Measurements from ENCODE around the gene LSM5.
A peak's percentile ranks its signal among the peaks of the same experiment; 100 is the strongest.
"Not testable (repeated sequence)": the region's sequence is repeated elsewhere in the genome, so short reads cannot be mapped to it uniquely, and the experiment has no call there.

LSM5 gene

GRCh38 chr7:32495298-32496051, 5.3 kb upstream of the LSM5 start, which contains the start of gene AVL9:
Gene AVL9 (plus strand): TSS chr7:32495489. CDS start chr7:32495710, 221 bp downstream.
- peaks cover 21% of the 10 kb centered on the region for H3K36me3 Mint-ChIP-seq
- peak within 1 kb of the TSS; percentile 97 for H3K27ac Mint-ChIP-seq
- no peaks in the 10 kb centered on the region for H3K27me3 Mint-ChIP-seq
- peak; percentile 100 for DNase-seq
- peak within 1 kb of the TSS; percentile 91 for H3K4me3 Mint-ChIP-seq
- peaks cover 4% of the 10 kb centered on the region for H3K9me3 Mint-ChIP-seq
- peaks cover 41% of the 10 kb centered on the region for H3K4me1 Mint-ChIP-seq
- CTCF ChIA-PET: no interaction called here

DNA sequence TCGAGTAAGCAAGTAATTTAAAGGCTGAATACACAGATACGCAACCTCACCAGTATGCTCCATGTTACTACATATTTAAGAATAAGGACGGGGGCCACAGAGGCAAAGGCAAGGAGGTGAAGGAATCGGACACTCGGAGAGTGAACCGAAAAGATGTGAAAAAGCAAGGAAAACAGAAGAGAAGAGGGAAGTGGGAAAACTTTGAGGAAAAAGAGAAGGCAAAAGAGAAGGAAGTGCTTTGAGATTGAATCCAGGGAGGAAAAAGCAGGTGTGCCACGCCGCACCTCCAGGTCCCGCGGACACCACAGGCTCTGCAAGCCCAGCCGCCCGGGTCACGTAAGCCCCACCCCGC, 4.7 kb upstream of the LSM5 start:
- DNase-seq: no peak
- Mint-ChIP-seq H3K9me3 (peaks cover 3% of the 10 kb centered on the region), H3K27me3 (no peaks in the 10 kb centered on the region), H3K4me1 (peaks cover 39% of the 10 kb centered on the region), H3K36me3 (peaks cover 16% of the 10 kb centered on the region), H3K4me3 (peak overlapping the region; percentile 91), H3K27ac (peak overlapping the region; percentile 91)
- CTCF ChIA-PET: no interaction called here

GRCh38 chr7:32489788-32490126, 423 bp downstream of the LSM5 start:
- Mint-ChIP-seq H3K36me3 (peaks cover 23% of the 10 kb centered on the region), H3K27me3 (no peaks in the 10 kb centered on the region), H3K4me1 (peaks cover 40% of the 10 kb centered on the region)

GRCh38 chr7:32481921-32482320, 8.3 kb downstream of the LSM5 start:
- peaks cover 11% of the 10 kb centered on the region for H3K27me3 Mint-ChIP-seq
- H3K36me3 Mint-ChIP-seq: peaks cover 9% of the 10 kb centered on the region
- DNase-seq: no peak
- peaks cover 6% of the 10 kb centered on the region for H3K4me1 Mint-ChIP-seq
- H3K4me3 Mint-ChIP-seq: no peak overlapping the region
- H3K9me3 Mint-ChIP-seq: no peaks in the 10 kb centered on the region
- H3K27ac Mint-ChIP-seq: no peak overlapping the region
- CTCF ChIA-PET: no interaction called here

More at GRCh38 chr7:32489788-32490126, 423 bp downstream of the LSM5 start:
- CTCF ChIA-PET: interaction anchor here (2.7 kb wide), 1 partner anchor 10 kb away, joined by 12 read pairs; no protein-coding TSS in a partner anchor
- H3K4me3 Mint-ChIP-seq: peak overlapping the region; percentile 80
- no peak for DNase-seq
- H3K9me3 Mint-ChIP-seq: no peaks in the 10 kb centered on the region
- peak overlapping the region; percentile 91 for H3K27ac Mint-ChIP-seq

- peaks cover 6% of the 10 kb centered on the region for H3K4me1 Mint-ChIP-seq
- H3K4me3 Mint-ChIP-seq: no peak overlapping the region
- H3K27me3 Mint-ChIP-seq: peaks cover 16% of the 10 kb centered on the region
- CTCF ChIA-PET: no interaction called here
- H3K36me3 Mint-ChIP-seq: peaks cover 9% of the 10 kb centered on the region
- no peaks in the 10 kb centered on the region for H3K9me3 Mint-ChIP-seq
- H3K27ac Mint-ChIP-seq: no peak overlapping the region
- no peak for DNase-seq
These were observed 9.0 kb downstream of the LSM5 start for GRCh38 chr7:32481176-32481575.

DNA sequence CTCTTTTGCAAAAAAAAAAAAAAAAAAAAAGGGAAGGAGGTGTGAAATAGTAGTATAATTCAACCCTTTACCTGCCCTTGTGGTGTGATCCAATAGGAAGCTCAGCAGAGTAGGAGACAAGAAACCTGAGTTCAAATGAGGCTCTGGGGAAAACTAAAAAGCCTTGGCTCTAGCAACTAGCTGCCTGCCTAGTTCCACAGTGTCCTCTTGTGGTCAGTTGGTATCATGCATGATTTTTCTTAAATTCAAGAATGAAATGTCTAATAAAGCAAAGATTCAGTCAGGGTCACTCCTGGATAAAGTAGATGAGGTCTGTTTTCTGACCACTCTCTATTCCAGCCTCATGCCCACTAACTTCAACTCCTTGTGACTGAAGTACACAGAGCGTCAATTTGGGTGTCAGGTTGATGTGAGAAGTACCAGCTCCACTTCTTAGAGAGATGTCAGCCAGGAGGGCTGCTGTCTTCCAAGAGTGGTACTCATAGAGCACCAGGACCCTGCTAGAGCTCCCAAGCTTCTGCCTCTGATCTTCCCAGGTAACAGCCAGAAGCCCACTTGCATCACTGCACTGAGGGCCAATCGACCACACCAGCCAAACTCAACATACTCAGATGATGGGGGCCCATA, 10.5 kb downstream of the LSM5 start:
- peak; percentile 38 for DNase-seq
- Mint-ChIP-seq H3K4me1 (peaks cover 6% of the 10 kb centered on the region), H3K36me3 (peaks cover under 1% of the 10 kb centered on the region), H3K4me3 (no peak overlapping the region), H3K27me3 (peaks cover 20% of the 10 kb centered on the region), H3K27ac (no peak overlapping the region), H3K9me3 (no peaks in the 10 kb centered on the region)
- CTCF ChIA-PET: interaction anchor here (0.9 to 2.5 kb wide), 5 partner anchors 10 to 739 kb away, joined by 3 to 32 read pairs (median 5); partner anchors contain the start of gene LSM5

GRCh38 chr7:32477649-32477980, 12.6 kb downstream of the LSM5 start:
- Mint-ChIP-seq H3K4me1 (peaks cover 6% of the 10 kb centered on the region), H3K27me3 (peaks cover 20% of the 10 kb centered on the region), H3K4me3 (no peak overlapping the region), H3K36me3 (no peaks in the 10 kb centered on the region), H3K9me3 (no peaks in the 10 kb centered on the region), H3K27ac (no peak overlapping the region)
- CTCF ChIA-PET: interaction anchor here (1.4 kb wide), 1 partner anchor 267 kb away, joined by 4 read pairs; no protein-coding TSS in a partner anchor
- no peak for DNase-seq

DNA sequence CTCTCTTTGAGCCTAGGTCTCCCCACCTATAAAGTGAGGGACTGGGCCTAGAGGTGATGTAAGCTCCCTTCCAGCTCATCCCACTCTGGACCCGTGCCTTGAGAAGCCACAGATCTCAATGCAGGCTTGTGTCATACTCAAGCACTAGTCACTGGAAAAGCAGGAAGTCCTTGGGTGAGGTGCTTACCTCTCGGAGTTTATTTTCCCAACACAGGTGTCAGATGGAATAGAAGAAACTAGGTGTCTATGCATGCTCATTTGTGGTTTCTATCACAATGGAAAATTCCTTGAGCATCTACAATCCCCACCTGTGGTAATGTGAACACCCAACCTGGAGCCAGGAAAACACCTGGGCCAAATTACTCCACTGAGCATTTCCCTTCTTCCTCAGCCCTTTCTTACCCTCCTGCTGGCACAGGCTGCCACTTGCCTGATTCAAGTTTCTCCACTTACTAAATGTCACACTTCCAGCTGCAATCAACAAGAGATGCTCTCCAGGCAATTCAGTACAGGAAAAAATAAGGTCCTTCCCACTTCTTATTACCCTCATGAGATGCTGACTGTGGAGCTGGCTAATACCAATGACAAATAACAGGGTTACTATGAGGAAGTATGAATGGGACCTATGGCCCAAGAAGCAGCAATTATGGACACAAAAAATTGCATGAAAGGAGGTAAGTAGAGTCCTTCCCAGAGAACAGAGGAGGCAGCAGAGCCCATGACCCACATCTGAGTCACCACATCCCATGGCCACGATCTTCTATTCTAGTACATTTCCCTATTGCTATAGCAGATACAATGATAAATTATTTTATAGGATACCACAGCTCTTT, 13.1 kb downstream of the LSM5 start:
- H3K36me3 Mint-ChIP-seq: no peaks in the 10 kb centered on the region
- no peak overlapping the region for H3K4me3 Mint-ChIP-seq
- H3K4me1 Mint-ChIP-seq: peaks cover 6% of the 10 kb centered on the region
- H3K27me3 Mint-ChIP-seq: peaks cover 20% of the 10 kb centered on the region
- H3K9me3 Mint-ChIP-seq: no peaks in the 10 kb centered on the region
- CTCF ChIA-PET: interaction anchor here (1.4 kb wide), 1 partner anchor 267 kb away, joined by 4 read pairs; no protein-coding TSS in a partner anchor
- no peak overlapping the region for H3K27ac Mint-ChIP-seq
- no peak for DNase-seq

- Mint-ChIP-seq H3K9me3 (no peaks in the 10 kb centered on the region), H3K36me3 (no peaks in the 10 kb centered on the region), H3K27ac (no peak overlapping the region), H3K27me3 (peaks cover 15% of the 10 kb centered on the region), H3K4me1 (no peaks in the 10 kb centered on the region), H3K4me3 (no peak overlapping the region)
- CTCF ChIA-PET: no interaction called here
- DNase-seq: no peak
These were observed 16.2 kb downstream of the LSM5 start for GRCh38 chr7:32474008-32474407.

DNA sequence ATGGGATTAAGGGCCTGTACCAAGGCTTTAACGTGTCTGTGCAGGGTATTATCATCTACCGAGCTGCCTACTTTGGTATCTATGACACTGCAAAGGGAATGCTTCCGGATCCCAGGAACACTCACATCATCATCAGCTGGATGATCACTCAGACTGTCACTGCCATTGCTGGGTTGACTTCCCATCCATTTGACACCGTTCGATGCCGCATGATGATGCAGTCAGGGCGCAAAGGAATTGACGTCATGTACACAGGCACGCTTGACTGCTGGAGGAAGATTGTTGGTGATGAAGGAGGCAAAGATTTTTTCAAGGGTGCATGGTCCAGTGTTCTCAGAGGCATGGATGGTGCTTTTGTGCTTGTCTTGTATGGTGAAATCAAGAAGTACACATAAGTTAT, 18.2 kb downstream of the LSM5 start:
- Mint-ChIP-seq H3K4me1 (no peaks in the 10 kb centered on the region), H3K36me3 (no peaks in the 10 kb centered on the region), H3K27me3 (peaks cover 9% of the 10 kb centered on the region), H3K4me3 (no peak overlapping the region), H3K9me3 (no peaks in the 10 kb centered on the region), H3K27ac (no peak overlapping the region)
- DNase-seq: no peak
- CTCF ChIA-PET: no interaction called here

DNA sequence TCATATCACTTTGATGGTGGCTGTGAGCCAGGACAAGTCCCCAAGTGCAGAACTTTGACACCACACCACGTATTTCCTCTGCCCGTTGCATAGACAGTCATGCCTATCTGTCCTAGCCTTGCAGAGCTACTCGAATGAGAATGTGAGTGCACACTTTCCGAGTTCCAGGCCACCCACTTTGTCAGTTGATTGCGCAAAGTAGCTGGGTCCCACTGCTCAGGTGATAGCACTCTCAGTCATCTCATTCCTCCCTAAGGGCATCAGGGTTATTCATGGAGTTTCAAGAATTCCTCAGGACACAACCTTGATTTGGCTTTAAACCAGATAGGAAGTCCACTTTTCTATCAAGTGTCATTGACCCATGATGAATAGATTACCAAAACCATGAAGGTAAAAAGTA, 19.3 kb downstream of the LSM5 start:
- Mint-ChIP-seq H3K9me3 (no peaks in the 10 kb centered on the region), H3K4me1 (no peaks in the 10 kb centered on the region), H3K27ac (no peak overlapping the region), H3K4me3 (no peak overlapping the region), H3K27me3 (peaks cover 4% of the 10 kb centered on the region), H3K36me3 (no peaks in the 10 kb centered on the region)
- DNase-seq: no peak
- CTCF ChIA-PET: no interaction called here

GRCh38 chr7:32470004-32470403, 20.2 kb downstream of the LSM5 start:
- H3K36me3 Mint-ChIP-seq, DNase-seq, H3K4me3 Mint-ChIP-seq, H3K4me1 Mint-ChIP-seq, H3K27me3 Mint-ChIP-seq, H3K27ac Mint-ChIP-seq, H3K9me3 Mint-ChIP-seq, CTCF ChIA-PET: not testable (repeated sequence)

DNA sequence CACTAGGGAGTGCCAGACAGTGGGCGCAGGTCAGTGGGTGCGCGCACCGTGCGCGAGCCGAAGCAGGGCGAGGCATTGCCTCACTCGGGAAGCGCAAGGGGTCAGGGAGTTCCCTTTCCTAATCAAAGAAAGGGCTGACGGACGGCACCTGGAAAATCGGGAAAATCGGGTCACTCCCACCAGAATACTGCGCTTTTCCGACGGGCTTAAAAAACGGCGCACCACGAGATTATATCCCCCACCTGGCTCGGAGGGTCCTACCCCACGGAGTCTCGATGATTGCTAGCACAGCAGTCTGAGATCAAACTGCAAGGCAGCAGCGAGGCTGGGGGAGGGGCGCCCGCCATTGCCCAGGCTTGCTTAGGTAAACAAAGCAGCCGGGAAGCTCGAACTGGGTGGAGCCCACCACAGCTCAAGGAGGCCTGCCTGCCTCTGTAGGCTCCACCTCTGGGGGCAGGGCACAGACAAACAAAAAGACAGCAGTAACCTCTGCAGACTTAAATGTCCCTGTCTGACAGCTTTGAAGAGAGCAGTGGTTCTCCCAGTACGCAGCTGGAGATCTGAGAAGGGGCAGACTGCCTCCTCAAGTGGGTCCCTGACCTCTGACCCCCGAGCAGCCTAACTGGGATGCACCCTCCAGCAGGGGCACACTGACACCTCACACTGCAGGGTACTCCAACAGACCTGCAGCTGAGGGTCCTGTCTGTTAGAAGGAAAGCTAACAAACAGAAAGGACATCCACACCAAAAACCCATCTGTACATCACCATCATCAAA, 25.4 kb downstream of the LSM5 start:
- not testable (repeated sequence) for DNase-seq, H3K4me1 Mint-ChIP-seq, H3K9me3 Mint-ChIP-seq, H3K4me3 Mint-ChIP-seq, H3K36me3 Mint-ChIP-seq, H3K27me3 Mint-ChIP-seq, H3K27ac Mint-ChIP-seq
- CTCF ChIA-PET: interaction anchor here (0.6 kb wide), 1 partner anchor 109 kb away, joined by 3 read pairs; no protein-coding TSS in a partner anchor

- CTCF ChIA-PET: no interaction called here
- DNase-seq: no peak
- H3K27me3 Mint-ChIP-seq: no peaks in the 10 kb centered on the region
- H3K4me1 Mint-ChIP-seq: no peaks in the 10 kb centered on the region
- H3K27ac Mint-ChIP-seq: no peak overlapping the region
- no peaks in the 10 kb centered on the region for H3K36me3 Mint-ChIP-seq
- no peak overlapping the region for H3K4me3 Mint-ChIP-seq
- no peaks in the 10 kb centered on the region for H3K9me3 Mint-ChIP-seq
These were observed 27.2 kb downstream of the LSM5 start for GRCh38 chr7:32462977-32463376.

All from activated naive CD4-positive, alpha-beta T cell treated with anti-CD3 and anti-CD28 coated beads, Interleukin-2, amount 10 ng/mL, durations not matched to agents 7 days and 5 days (primary cell).